Ramos (cell line): ENCODE results near the gene TMTC2.
"Not testable (repeated sequence)": the region's sequence is repeated elsewhere in the genome, so short reads cannot be mapped to it uniquely, and the experiment has no call there.

ENCODE experiments used
- in situ Hi-C: fragments of 300-500 bp; cut with MboI; formaldehyde crosslinking; loops from one replicate; pipeline ENCODE4 v1.14.3; 2022; ENCODE audit warnings: low sequenced_read_pairs; ENCODE audit not compliant: unreplicated experiment

TMTC2 gene

DNA sequence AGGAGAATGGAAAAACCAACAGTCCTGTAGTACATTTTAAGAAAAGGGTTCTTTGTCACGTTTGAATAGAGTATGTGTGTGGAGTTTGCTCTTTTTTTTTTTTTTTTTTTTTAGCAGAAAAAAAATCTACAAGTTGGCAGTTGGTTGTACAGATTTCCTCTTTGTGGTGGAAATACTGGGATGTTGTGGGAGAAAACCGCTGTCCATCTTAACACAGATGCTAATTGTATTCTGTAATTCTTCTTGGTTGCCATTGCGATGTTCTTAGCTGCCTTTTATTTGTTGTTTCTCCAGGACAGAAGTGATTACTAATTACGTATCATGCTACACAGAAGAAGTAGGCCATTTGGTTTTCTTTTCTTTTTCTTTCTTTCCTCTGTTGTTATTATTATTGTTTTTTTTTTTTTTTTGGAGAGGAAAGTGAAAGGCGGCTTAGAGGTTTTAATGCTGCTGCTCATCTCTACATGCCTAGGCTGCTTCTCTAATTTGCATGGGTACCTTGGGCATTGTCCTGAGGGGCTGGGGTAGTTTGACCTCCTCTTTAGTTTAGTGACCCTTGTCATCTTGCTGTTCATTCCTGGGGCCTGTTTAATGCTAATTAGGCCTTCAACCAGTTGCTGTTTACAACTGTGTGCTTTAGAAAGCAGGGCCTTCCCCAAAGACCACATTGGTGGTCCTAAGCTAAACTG is 94.7 kb downstream of the TMTC2 start:
- in situ Hi-C loops, result no loop called here

DNA sequence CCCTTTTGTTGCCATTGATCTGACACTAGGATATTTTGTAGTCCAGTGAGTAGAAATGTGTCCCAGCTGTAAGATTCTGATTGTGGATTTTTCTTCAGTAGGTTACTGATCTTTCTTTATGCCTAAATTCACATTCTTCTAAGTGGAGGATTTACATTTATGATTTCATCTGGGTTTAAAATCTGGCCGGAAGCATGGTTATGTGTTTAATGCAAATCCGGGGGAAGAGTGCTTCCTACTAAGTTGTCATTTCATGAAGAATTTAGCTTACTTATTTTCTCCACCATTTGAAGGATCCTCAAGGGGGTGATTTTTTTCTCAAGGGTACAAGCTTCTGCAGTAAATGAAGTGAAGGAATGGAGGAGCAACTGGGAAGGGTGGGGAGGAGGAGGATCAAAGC is 96.7 kb downstream of the TMTC2 start:
- in situ Hi-C loops, result no loop called here

GRCh38 chr12:82787016-82787415 is 100.3 kb downstream of the TMTC2 start:
- in situ Hi-C loops, result no loop called here

- in situ Hi-C loops, result no loop called here
Measured at GRCh38 chr12:82788594-82788993, 101.9 kb downstream of the TMTC2 start.

DNA sequence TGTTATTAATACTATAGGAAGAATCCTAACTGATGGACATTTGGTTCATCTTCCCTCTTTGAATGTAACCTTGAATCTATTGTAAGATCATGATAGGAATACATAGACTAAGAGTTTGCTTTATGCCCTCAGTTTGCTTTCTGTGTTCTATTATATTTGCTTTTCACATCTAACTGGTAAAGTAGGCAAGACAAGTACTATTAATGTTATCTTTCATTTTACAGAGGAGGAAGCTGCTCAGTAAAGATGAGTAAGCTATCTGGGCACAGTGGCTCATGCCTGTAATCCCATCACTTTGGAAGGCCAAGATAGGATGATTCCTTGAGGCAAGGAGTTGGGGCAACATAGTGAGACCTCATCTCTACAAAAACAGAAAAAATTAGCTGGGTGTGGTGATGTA is 103.0 kb downstream of the TMTC2 start:
- in situ Hi-C loops, result no loop called here

DNA sequence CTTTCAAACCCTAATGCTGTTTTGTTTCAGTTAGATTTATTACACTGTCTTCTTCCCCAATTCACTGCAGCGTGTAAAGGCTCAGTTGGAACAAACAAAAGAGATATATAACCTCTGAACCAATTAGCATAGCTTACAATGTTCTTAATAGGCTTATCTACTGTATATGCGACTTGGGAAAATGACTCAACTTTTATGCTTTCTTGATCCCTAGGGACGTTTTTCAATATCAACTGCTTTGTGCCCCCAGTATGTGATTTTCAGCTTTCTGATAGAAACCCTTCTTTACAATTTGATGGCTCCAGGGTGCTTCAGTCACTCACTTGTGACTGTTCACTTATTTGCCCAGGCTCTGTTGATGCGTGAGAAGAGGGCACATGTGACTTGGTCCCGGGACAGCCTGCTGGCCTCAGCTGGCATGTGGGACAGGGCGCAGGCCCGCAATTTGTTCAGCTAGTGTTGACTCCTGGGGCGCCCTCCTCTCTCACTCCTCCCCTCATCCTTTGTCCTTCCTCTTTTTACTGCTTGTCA is 107.1 kb downstream of the TMTC2 start:
- in situ Hi-C loops, result no loop called here

DNA sequence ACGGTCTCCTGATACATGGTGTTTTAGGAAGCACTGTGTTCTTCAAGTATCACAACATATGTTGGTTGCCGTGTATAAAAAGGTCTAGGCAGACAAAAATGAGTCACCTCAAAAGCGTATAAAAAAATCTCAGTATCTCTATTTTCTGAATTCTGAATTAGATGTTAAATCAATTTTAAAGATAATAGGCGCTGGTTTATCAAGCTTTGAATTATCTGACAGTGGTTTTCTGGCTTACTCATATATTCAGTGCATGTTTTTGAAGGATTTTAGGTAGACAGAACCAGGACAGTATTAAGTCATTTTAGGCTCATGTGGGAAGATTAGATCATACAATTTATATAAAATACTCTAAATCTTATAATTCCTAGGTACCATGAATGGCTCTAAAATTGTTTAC is 110.8 kb downstream of the TMTC2 start:
- in situ Hi-C loops, result no loop called here

- in situ Hi-C loops, result no loop called here
Measured at GRCh38 chr12:82800185-82800584, 113.5 kb downstream of the TMTC2 start.

- in situ Hi-C loops, result no loop called here
Measured at GRCh38 chr12:82801951-82802610, 115.4 kb downstream of the TMTC2 start.

- in situ Hi-C loops, result no loop called here
Measured at GRCh38 chr12:82803201-82803600, 116.5 kb downstream of the TMTC2 start.

DNA sequence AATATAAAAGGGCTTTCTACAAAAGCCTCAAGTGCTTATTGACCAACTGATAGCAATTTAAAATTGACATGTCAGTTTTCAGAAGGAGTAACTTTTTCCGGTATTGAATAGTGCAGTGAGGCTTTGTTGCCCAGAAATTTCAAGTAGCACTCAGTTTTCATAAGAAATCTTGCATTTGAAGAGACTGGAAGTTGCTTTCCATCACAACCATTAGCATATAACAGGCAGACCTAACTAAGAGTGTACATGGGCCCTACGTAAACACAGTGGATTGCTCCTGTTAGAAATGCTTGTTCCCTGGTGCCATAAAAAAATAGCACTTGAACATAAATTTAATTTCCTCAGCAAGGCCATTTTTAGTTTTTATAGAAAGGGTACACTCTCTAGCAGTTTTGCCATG is 117.9 kb downstream of the TMTC2 start:
- in situ Hi-C loops, result no loop called here

- in situ Hi-C loops, result not testable (repeated sequence)
Measured at GRCh38 chr12:82805004-82805403, 118.3 kb downstream of the TMTC2 start.

DNA sequence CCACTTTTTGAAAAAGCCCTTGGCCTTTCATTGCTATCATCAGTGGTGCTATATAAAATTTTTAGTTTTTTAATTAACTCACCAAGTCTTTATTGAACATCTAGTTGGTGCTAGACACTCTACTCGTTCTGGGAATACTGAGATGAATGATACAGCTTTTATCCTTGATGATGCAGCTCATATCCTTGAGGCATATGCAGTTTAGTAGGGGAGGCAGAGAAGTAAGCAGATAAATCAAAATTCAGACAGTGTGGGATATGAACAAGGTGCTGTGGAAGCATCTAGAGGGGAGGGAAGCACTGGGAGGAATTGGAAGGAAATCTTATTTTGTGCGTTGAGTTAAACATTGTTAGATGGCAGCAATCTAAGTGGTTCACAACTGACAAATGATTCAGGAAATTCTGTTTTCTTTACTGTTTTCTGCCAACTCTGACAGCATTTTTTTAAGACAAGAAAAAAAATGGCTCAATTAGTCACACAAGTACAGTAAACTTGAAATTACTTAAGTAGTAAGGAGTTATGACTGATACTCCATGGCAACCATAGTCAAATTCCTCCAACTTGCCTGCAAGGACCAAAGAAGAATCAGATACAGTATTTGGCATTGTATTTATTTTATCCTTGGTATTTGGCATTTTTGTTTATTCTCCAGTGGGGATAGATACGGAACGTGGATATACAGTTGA is 119.2 kb downstream of the TMTC2 start:
- in situ Hi-C loops, result no loop called here

GRCh38 chr12:82807132-82807737 is 120.5 kb downstream of the TMTC2 start:
- in situ Hi-C loops, result no loop called here

- in situ Hi-C loops, result no loop called here
Measured at GRCh38 chr12:82810568-82810967, 123.9 kb downstream of the TMTC2 start.

- in situ Hi-C loops, result no loop called here
Measured at GRCh38 chr12:82817368-82817767, 130.7 kb downstream of the TMTC2 start.

- in situ Hi-C loops, result no loop called here
Measured at GRCh38 chr12:82818271-82819035, 131.7 kb downstream of the TMTC2 start.

DNA sequence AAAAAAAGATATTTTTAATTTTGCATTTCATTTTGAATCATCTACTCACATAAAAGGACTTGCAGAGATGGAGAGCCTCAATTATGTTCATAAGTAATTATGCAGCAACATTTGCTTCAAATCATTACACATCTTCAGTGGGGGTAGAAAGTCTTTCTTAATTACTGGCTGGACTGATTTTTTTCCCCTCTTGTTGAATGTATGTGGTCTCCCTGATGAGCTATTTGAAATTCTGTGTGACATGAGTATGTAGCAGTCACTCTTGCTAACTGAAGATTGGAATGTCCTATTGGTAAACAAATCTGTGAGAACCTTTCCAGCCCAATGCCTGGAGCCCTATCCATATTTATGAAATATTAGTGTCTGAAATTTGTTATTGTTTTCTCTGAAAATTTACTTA is 139.8 kb downstream of the TMTC2 start:
- in situ Hi-C loops, result no loop called here

DNA sequence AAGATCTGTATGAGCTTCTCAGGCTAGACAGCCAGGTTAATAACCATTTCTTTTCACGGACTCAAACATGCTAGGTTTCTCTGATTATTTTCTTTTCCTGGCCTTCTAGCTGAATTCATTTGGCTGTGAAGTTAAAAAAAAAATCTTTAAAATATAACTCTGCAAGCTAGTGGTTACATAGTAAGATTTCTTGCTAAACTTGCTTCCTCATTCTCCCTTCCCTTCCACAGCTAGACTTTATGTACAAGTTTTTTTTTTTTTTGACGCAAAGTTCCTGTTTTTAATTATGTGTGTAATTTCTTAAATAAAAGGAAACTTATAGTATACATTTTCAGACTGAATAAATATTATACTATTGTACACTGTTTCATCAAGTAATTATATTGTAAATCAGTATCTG is 145.4 kb downstream of the TMTC2 start:
- in situ Hi-C loops, result no loop called here

- in situ Hi-C loops, result no loop called here
Measured at GRCh38 chr12:82832981-82833380, 146.3 kb downstream of the TMTC2 start.
